ENCODE data around the gene GTF2H2. TPM values are rescaled to one million over a fixed set of nuclear protein-coding genes. Genes with fewer than 3 reads are reported as not detected.
"Not testable (repeated sequence)": the region's sequence is repeated elsewhere in the genome, so short reads cannot be mapped to it uniquely, and the experiment has no call there.

GTF2H2 gene
- total RNA-seq: 21.7 TPM
- long read RNA-seq, full-length matches to known transcripts: 5 of 41 reads
- long read RNA-seq, partial matches to known transcripts: 9 of 41 reads
- long read RNA-seq, other reads (novel, unspliced or antisense): 27 of 41 reads

- DNase-seq (ENCODE audit: low spot score): not testable (repeated sequence)
Measured at GRCh38 chr5:71067262-71067928, at the start of gene GTF2H2. Gene GTF2H2, minus strand, starts transcription at chr5:71067676. Its CDS starts 4,913 bp downstream, at chr5:71062763.

DNA sequence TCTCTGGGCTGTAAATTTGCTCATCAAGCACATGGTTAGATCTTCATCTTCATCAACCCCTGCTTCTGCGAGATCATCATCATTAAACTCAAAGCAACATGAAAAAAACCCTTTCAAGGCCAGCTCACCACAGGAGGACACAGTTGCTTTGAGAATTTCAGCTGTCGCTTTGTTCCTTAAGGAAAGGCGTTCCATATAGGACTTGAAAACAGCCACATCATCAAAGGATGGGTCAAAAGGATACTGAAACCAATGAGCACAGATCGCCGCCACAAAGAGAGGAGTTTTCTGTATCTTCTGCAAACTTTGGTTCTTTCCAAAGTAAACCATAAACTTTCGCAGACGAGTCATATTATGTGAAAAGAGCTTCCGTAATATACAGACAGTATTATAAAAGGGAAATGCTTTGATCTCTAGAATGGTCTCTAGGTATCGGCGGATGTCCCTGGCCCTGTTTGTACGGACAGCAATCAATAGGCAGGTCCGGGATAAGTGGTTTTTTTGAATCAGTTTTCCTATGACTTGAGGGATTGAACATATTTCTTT lies 42.3 kb upstream of the GTF2H2 start:
- DNase-seq (ENCODE audit: low spot score): not testable (repeated sequence)

DNA sequence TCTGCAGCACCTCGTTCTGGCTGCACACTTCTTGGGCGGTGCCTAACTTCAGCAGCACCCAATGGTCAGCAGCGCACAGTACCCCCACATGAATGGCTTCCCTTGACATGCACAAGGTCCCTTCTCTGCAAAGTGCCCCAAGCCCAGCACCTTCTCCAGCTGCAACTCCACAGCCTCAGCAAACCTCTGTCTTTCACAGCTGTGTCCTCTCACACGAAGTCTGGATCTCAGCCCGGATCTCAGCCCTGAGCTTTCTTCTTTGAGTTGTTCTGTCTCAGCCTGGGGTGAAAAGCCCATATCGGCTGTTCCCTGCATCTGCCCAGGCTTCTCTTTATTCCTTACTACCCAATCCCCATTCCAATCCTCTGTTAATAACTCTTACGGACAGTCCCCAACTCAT lies 32.5 kb upstream of the GTF2H2 start:
- DNase-seq (ENCODE audit: low spot score): not testable (repeated sequence)

GRCh38 chr5:71097930-71098203 lies 30.4 kb upstream of the GTF2H2 start:
- not testable (repeated sequence) for DNase-seq (ENCODE audit: low spot score)

DNA sequence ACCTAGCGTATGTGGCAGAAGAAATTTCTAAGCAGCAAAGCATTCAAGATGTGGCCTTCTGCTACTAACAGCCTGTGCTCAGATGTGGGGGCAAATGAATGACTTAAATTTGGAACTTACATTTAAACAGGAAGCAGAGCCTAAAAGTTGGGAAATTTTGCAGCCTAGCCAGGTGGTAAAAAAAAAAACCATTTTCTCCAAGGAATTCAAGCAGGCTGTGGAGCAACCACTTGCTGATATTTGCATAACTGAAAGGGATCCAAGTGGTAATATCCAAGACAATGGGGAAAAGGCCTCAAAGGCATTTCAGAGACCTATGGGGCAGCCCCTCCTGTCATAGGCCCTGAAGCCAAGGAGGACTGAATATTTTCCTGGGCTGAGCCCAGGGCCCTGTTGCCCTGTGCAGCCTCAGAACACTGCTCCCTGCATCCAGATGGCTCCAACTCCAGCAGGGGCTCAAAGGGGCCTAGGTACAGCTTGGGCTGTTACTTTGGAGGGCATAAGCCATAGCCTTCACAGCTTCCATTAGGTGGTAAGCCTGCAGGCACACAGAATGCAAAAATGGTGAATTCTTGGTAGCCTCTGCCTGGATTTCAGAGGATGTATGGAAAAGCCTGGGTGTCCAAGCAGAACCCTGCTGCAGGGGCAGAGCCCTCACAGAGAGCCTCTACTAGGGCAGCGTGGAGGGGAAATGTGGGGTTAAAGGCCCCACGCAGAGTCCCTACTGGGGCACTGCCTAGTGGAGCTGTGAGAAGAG lies 29.9 kb upstream of the GTF2H2 start:
- DNase-seq (ENCODE audit: low spot score): not testable (repeated sequence)

DNA sequence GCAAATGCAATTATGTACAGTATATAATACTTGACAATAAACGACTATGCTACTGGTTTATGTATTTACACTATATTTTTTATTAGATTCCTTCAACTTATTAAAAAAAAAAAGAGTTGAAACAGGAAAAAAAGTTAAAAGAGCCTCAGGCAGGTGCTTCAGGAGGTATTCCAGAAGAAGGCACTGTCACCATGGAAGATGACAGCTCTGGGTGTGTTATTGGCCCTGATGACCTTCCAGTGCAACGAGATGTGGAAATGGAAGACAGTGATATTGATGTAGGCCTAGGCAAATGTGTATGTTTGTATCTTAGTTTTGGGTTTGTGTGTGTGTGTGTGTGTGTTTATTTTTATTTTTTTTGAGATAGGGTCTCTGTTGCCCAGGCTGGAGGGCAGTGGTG lies 22.3 kb upstream of the GTF2H2 start:
- not testable (repeated sequence) for DNase-seq (ENCODE audit: low spot score)

GRCh38 chr5:71088754-71089153 lies 21.3 kb upstream of the GTF2H2 start:
- not testable (repeated sequence) for DNase-seq (ENCODE audit: low spot score)

GRCh38 chr5:71086145-71086544 lies 18.7 kb upstream of the GTF2H2 start:
- DNase-seq (ENCODE audit: low spot score): not testable (repeated sequence)

- not testable (repeated sequence) for DNase-seq (ENCODE audit: low spot score)
Measured at GRCh38 chr5:71084280-71085063, 17.0 kb upstream of the GTF2H2 start.

- not testable (repeated sequence) for DNase-seq (ENCODE audit: low spot score)
Measured at GRCh38 chr5:71082898-71083297, 15.4 kb upstream of the GTF2H2 start.

- DNase-seq (ENCODE audit: low spot score): not testable (repeated sequence)
Measured at GRCh38 chr5:71082340-71082739, 14.9 kb upstream of the GTF2H2 start.

- not testable (repeated sequence) for DNase-seq (ENCODE audit: low spot score)
Measured at GRCh38 chr5:71061322-71061721, 6.2 kb downstream of the GTF2H2 start.

DNA sequence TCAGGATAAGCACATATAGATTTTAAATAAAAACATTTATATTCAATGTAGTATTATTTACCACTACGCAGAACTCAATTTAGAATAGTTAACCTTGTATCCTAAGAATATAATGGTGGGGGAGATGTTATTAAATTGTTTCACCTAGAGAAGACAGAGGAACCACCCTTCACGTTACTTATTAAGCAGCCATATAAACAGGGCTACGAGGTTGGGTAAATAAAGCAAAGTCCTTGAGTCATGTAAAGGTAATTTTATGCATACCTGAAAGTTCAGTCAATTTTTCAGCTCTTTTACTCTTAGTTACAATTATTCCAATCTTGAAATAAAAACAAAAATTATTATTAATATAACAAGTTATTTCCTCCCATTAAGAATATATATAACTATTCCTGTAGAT lies 8.1 kb downstream of the GTF2H2 start:
- not testable (repeated sequence) for DNase-seq (ENCODE audit: low spot score)

GRCh38 chr5:71044808-71045207 lies 22.7 kb downstream of the GTF2H2 start:
- DNase-seq (ENCODE audit: low spot score): not testable (repeated sequence)

GRCh38 chr5:71044128-71044527 lies 23.3 kb downstream of the GTF2H2 start:
- DNase-seq (ENCODE audit: low spot score): not testable (repeated sequence)

GRCh38 chr5:71031046-71031776 lies 36.3 kb downstream of the GTF2H2 start:
- not testable (repeated sequence) for DNase-seq (ENCODE audit: low spot score)

GRCh38 chr5:71025289-71025953 lies 42.1 kb downstream of the GTF2H2 start, which contains the start of gene NAIP:
Gene NAIP, minus strand, starts transcription at chr5:71025339. Its CDS starts 12,424 bp downstream, at chr5:71012915.
- DNase-seq (ENCODE audit: low spot score): not testable (repeated sequence)

DNA sequence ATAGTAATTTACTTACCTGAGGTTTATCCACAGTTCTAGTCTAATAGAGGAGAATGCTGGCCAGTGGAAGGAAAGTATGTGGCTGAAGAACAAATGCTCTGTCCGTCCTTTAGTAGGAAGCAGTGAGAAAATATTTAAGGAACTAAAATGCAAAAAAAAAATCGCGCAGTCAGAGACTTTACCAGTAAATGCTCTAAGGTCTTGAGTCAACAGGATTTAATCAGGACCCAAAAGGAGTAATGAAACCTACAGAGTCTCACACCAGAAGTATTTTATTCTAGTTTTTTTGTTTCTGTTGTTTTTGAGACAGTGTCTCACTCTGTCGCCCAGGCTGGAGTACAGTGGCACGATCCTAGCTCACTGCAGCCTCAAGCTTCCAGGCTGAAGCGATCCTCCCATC lies 46.8 kb downstream of the GTF2H2 start:
- not testable (repeated sequence) for DNase-seq (ENCODE audit: low spot score)

- not testable (repeated sequence) for DNase-seq (ENCODE audit: low spot score)
Measured at GRCh38 chr5:71018376-71019005, 49.0 kb downstream of the GTF2H2 start.

Measured in mesenteric fat pad (tissue), 1 donor.